HFF-Myc (cell line): ENCODE results near the gene ELOVL3.
A peak's percentile ranks its signal among the peaks of the same experiment; 100 is the strongest.

Source experiments
- DNase-seq: peaks from one replicate; pipeline ENCODE4 v3.0.0-alpha.2; 2011; ENCODE audit warnings: low read depth; ENCODE audit errors: extremely low read depth
- H3K4me3 ChIP-seq: replicated peaks from 2 replicates; pipeline ENCODE4 v1.5.1; 2011; ENCODE audit warnings: low read depth, mild to moderate bottlenecking, control low read depth, low read length
- TF ChIP-seq, protein P1 (sequence below): IDR thresholded peaks from 2 replicates; pipeline ENCODE4 v1.5.1; 2012; ENCODE audit warnings: mild to moderate bottlenecking, low read depth, low read length, control low read depth; ENCODE audit errors: missing control alignments

Gene ELOVL3

DNA sequence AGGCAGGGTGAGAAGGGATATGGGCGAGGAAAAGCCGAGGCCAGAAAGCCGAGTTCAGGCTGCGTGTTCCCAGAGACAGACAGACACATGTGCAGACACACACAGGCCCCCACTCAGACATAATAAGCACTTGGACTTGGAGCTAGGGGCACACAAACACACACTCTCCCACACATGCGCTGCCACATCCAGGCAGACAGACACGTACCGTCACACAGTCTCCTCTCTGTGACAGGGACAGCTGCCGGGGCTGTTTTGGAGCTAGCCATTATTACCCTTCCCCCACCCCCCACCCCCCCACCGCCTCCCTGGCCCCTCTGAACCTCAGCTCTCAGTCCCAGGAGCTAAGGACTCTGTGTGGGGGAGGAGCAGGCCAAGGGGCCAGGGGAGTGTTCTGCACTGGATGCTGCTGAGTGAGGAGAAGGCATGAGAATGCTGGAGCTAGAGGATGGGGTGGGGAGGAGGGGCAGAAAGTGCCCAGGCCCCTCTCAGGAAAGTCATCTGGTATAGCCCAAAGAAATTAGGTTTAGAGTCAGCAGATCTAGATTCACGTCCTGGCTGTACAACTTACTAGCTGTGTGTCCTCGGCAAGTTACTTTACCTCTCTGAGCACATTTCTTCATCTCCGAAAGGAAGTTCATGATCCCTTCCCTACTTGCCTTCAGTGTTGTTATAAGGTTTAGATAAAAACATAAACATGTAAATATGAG lies 8.9 kb downstream of the ELOVL3 start:
- TF ChIP-seq, protein P1, sequence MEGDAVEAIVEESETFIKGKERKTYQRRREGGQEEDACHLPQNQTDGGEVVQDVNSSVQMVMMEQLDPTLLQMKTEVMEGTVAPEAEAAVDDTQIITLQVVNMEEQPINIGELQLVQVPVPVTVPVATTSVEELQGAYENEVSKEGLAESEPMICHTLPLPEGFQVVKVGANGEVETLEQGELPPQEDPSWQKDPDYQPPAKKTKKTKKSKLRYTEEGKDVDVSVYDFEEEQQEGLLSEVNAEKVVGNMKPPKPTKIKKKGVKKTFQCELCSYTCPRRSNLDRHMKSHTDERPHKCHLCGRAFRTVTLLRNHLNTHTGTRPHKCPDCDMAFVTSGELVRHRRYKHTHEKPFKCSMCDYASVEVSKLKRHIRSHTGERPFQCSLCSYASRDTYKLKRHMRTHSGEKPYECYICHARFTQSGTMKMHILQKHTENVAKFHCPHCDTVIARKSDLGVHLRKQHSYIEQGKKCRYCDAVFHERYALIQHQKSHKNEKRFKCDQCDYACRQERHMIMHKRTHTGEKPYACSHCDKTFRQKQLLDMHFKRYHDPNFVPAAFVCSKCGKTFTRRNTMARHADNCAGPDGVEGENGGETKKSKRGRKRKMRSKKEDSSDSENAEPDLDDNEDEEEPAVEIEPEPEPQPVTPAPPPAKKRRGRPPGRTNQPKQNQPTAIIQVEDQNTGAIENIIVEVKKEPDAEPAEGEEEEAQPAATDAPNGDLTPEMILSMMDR, result no peak
- H3K4me3 ChIP-seq, result no peak overlapping the region
- DNase-seq, result no peak

DNA sequence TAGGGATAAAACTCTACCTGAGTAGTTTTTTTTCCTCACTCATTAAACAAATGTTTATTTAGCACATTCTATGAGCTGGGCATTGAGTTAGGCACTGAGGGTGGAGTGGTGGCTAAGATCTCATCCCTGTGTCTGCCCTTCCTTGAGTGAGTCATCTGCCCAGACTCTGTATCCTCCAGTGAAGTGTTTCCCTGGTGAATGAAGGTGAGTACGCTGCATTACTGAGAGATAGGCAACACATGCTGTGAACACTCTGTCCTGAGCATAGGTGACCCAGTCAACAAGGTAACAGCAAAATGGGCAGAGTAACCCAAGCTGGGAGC lies 9.5 kb downstream of the ELOVL3 start:
- no peak overlapping the region for H3K4me3 ChIP-seq
- TF ChIP-seq, protein P1, result no peak
- DNase-seq, result no peak

GRCh38 chr10:102236006-102236405 lies 9.9 kb downstream of the ELOVL3 start:
- no peak overlapping the region for H3K4me3 ChIP-seq
- TF ChIP-seq, protein P1, result no peak
- DNase-seq, result no peak

GRCh38 chr10:102237711-102238252 lies 11.7 kb downstream of the ELOVL3 start:
- no peak overlapping the region for H3K4me3 ChIP-seq
- DNase-seq, result no peak
- TF ChIP-seq, protein P1, result no peak

GRCh38 chr10:102240467-102241031 lies 14.4 kb downstream of the ELOVL3 start:
- DNase-seq, result no peak
- H3K4me3 ChIP-seq, result peak overlapping the region; percentile 53
- TF ChIP-seq, protein P1, result no peak

GRCh38 chr10:102241032-102241443 lies 14.9 kb downstream of the ELOVL3 start:
- H3K4me3 ChIP-seq, result peak overlapping the region; percentile 53
- TF ChIP-seq, protein P1, result no peak
- DNase-seq, result no peak
